Type B pancreatic cell (in vitro differentiated cells): Measurements from ENCODE around the gene LASP1. TPM values are rescaled to one million over a fixed set of nuclear protein-coding genes. Genes with fewer than 3 reads are reported as not detected.
"Not testable (repeated sequence)": the region's sequence is repeated elsewhere in the genome, so short reads cannot be mapped to it uniquely, and the experiment has no call there.

Source experiments
- DNase-seq: peaks from one replicate; pipeline ENCODE4 v3.0.0; 2021; ENCODE audit warnings: mixed read lengths; ENCODE audit not compliant: unreplicated experiment; ENCODE audit errors: extremely low spot score
- H3K27ac Mint-ChIP-seq: 2 replicates; pipeline ENCODE4 v1.8.0; 2021; ENCODE audit warnings: mild to moderate bottlenecking, mixed read lengths
- H3K27me3 Mint-ChIP-seq: 2 replicates; pipeline ENCODE4 v1.8.0; 2021; ENCODE audit warnings: mixed read lengths
- H3K36me3 Mint-ChIP-seq: 2 replicates; pipeline ENCODE4 v1.8.0; 2021; ENCODE audit warnings: mixed read lengths
- H3K4me1 Mint-ChIP-seq: one replicate; pipeline ENCODE4 v1.8.0; 2021; ENCODE audit warnings: mixed read lengths; ENCODE audit not compliant: unreplicated experiment
- H3K4me3 Mint-ChIP-seq: 2 replicates; pipeline ENCODE4 v1.8.0; 2021; ENCODE audit warnings: mild to moderate bottlenecking, mixed read lengths
- H3K9me3 Mint-ChIP-seq: 2 replicates; pipeline ENCODE4 v1.8.0; 2021; ENCODE audit warnings: mixed read lengths
- total RNA-seq: library from RNA; stranded (reverse); gene quantifications from 2 replicates; pipeline ENCODE4 v1.2.1, GENCODE V29; 2021; ENCODE audit warnings: low replicate concordance
- TF ChIP-seq, protein P1 (sequence below): fragments of 200-600 bp; sonication (generic); conservative IDR thresholded peaks from 2 replicates; pipeline ENCODE4 v1.5.0; 2021; ENCODE audit warnings: antibody characterized with exemption, mild to moderate bottlenecking

Gene LASP1
- total RNA-seq, 1 donor from 2014 or later = 159 TPM

DNA sequence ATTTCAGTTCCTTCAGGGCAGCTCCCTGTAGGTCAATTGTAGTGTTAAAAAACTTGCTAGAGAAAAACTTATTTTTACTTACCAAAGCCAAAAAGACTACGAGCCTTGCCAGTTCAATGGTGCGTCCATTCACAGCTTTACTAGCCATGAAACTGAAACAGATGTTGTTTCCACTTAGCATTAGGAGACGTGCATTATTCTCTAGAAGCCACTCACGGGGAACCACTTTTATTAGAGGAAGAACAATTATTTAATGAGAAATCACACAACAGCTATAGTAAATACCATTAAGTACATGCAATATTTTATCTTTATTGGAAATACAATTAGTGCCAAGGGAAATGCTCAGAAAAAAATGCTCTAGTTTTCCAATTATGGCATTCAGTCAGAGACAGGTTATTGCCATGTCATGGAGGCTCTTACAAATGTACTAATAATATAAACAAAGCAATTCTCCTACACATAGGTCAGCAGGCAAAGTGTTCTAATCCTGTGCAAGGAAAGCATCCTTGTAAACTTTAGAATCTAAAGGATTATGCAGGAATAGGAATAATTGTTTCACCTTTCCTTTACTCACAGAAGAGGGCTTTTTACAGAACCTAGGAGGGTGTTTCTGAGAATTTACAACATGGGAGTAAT lies 73.0 kb downstream of the LASP1 start:
- TF ChIP-seq, protein P1, sequence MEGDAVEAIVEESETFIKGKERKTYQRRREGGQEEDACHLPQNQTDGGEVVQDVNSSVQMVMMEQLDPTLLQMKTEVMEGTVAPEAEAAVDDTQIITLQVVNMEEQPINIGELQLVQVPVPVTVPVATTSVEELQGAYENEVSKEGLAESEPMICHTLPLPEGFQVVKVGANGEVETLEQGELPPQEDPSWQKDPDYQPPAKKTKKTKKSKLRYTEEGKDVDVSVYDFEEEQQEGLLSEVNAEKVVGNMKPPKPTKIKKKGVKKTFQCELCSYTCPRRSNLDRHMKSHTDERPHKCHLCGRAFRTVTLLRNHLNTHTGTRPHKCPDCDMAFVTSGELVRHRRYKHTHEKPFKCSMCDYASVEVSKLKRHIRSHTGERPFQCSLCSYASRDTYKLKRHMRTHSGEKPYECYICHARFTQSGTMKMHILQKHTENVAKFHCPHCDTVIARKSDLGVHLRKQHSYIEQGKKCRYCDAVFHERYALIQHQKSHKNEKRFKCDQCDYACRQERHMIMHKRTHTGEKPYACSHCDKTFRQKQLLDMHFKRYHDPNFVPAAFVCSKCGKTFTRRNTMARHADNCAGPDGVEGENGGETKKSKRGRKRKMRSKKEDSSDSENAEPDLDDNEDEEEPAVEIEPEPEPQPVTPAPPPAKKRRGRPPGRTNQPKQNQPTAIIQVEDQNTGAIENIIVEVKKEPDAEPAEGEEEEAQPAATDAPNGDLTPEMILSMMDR = no peak
- Mint-ChIP-seq H3K4me3 (no peak overlapping the region), H3K36me3 (no peaks in the 10 kb centered on the region), H3K9me3 (no peaks in the 10 kb centered on the region), H3K27ac (no peak overlapping the region), H3K4me1 (peaks cover 4% of the 10 kb centered on the region), H3K27me3 (no peaks in the 10 kb centered on the region)
- DNase-seq = no peak

DNA sequence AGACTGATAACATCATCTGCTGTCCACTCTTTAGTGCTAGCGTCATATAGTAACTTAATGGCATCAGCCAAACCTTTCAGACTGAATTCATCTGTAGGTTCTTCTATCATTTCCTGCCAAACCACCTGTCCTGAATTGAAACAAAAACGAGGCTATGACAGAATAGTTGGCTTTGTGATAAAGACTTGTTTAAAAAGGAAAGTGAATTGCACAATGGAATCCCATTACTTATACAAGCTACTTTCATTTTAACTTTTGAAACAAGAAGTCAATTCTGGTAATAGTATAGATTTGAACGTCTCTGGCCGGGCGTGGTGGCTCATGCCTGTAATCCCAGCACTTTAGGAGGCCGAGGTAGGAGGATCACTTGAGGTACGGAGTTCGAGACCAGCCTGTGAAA lies 73.7 kb downstream of the LASP1 start:
- Mint-ChIP-seq H3K9me3 (no peaks in the 10 kb centered on the region), H3K4me1 (peaks cover 4% of the 10 kb centered on the region), H3K36me3 (no peaks in the 10 kb centered on the region), H3K27ac (no peak overlapping the region), H3K27me3 (no peaks in the 10 kb centered on the region), H3K4me3 (no peak overlapping the region)
- TF ChIP-seq, protein P1 = no peak
- no peak for DNase-seq

DNA sequence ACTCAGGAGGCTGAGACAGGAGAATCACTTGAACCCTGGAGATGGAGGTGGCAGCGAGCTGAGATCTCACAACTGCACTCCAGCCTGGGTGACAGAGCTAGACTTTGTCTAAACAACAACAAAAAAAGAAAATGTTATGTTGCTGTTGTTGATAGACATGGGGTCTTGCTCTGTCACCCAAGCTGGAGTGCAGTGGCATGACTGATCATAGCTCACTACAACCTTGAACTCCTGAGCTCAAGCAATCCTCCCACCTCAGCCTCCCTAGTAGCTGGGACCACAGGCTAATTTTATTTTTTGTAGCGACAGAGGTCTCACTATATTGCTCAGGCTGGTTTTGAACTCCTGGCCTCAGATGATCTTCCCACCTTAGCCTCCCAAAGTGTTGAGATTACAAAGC lies 77.3 kb downstream of the LASP1 start:
- no peaks in the 10 kb centered on the region for H3K9me3 Mint-ChIP-seq
- H3K27ac Mint-ChIP-seq = no peak overlapping the region
- no peaks in the 10 kb centered on the region for H3K27me3 Mint-ChIP-seq
- H3K36me3 Mint-ChIP-seq = no peaks in the 10 kb centered on the region
- peaks cover 4% of the 10 kb centered on the region for H3K4me1 Mint-ChIP-seq
- no peak for DNase-seq
- no peak overlapping the region for H3K4me3 Mint-ChIP-seq
- TF ChIP-seq, protein P1 = no peak

DNA sequence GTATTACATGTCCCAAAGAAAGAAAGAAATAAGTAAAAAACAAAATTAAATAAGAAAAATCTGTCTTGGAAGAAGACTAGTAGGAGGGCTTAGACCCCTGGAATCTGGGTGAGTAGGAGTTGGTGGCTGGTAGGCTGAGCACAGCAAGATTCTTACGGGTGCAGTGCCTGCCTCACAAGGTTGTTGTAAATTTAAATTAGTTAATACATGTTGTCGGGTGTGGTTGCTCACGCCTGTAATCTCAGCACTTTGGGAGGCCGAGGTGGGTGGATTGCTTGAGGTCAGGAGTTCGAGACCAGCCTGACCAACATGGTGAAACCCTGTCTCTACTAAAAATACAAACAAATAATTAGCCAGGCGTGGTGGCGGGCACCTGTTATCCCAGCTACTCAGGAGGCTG lies 83.9 kb downstream of the LASP1 start:
- not testable (repeated sequence) for H3K9me3 Mint-ChIP-seq, H3K4me1 Mint-ChIP-seq, H3K36me3 Mint-ChIP-seq, DNase-seq, H3K27me3 Mint-ChIP-seq, H3K27ac Mint-ChIP-seq, H3K4me3 Mint-ChIP-seq

DNA sequence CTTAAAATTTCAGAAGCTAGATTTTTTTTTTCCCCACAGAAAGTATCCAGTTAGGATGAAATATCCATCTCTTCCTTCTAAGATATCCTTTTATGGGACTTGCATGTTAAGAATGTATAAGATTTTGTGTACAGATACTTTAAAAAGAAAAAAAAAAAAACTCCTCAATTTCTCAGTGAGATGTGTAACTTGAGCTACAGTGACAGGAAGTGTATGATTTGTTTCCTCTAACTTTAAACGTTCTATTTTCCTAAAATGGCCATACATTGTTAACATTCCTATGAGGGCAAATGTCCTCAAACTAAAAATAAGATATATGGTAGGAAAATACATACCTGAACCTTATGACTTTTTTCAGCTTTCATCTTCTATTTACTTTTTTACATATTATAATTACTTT lies 88.5 kb downstream of the LASP1 start:
- TF ChIP-seq, protein P1 = no peak
- H3K36me3 Mint-ChIP-seq = no peaks in the 10 kb centered on the region
- H3K4me1 Mint-ChIP-seq = peaks cover 4% of the 10 kb centered on the region
- H3K27me3 Mint-ChIP-seq = no peaks in the 10 kb centered on the region
- no peak for DNase-seq
- H3K4me3 Mint-ChIP-seq = no peak overlapping the region
- no peaks in the 10 kb centered on the region for H3K9me3 Mint-ChIP-seq
- peak overlapping the region; percentile 71 for H3K27ac Mint-ChIP-seq

DNA sequence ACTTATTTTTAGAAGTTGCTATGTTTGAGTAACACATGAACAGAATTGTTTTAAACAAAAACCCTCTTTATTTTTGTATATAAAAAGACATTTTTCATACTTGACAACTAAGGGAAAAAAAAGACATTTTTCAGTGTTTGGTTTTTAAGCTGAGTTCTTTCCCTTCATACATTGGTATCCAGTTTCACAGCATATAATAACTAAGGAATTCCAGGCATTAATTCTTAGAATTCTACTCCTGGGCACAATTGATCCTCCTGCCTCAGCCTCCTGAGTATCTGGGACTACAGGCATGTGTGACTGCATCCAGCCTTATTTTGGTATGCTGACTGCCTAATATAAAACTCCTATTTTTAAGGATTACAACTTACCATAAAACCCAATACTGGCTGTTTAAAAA lies 88.9 kb downstream of the LASP1 start:
- no peaks in the 10 kb centered on the region for H3K36me3 Mint-ChIP-seq

More for the DNA sequence above, 88.9 kb downstream of the LASP1 start:
- H3K4me3 Mint-ChIP-seq = no peak overlapping the region
- no peaks in the 10 kb centered on the region for H3K9me3 Mint-ChIP-seq
- no peak overlapping the region for H3K27ac Mint-ChIP-seq
- no peak for DNase-seq
- TF ChIP-seq, protein P1 = no peak
- H3K27me3 Mint-ChIP-seq = no peaks in the 10 kb centered on the region
- H3K4me1 Mint-ChIP-seq = peaks cover 4% of the 10 kb centered on the region
